ENCODE results near the gene CALN1.
"Not testable (repeated sequence)": the region's sequence is repeated elsewhere in the genome, so short reads cannot be mapped to it uniquely, and the experiment has no call there.

CALN1 gene

GRCh38 chr7:72412121-72412618 is at the start of gene CALN1:
TSS of gene CALN1 (minus strand) at chr7:72412338.
- H3K4me1 ChIP-seq (ENCODE audit: control insufficient read depth, insufficient read depth, low read length); CTCF ChIA-PET; POLR2A ChIA-PET; H3K27ac ChIP-seq (ENCODE audit: extremely low read depth, low read depth, low read length); H3K9me3 ChIP-seq (ENCODE audit: control insufficient read depth, insufficient read depth, low read depth, low read length); H3K36me3 ChIP-seq (ENCODE audit: control insufficient read depth in 2 of 2, insufficient read depth in 1 of 2, low read length in 2 of 2); H3K4me3 ChIP-seq (ENCODE audit: low read depth, low read length): not testable (repeated sequence)

- TF ChIP-seq TCF7L2 (IDR thresholded peaks at IDR 0.05; ENCODE audit: borderline replicate concordance, low read depth, low read length), result no peak
- TF ChIP-seq HIC1 (tag by site-specific recombination; IDR thresholded peaks at IDR 0.05), result no peak
- TF ChIP-seq AEBP2 (tag by site-specific recombination; IDR thresholded peaks at IDR 0.05; ENCODE audit: borderline replicate concordance), result no peak
- no peak for TF ChIP-seq ZSCAN23 (tag by site-specific recombination; IDR thresholded peaks at IDR 0.05)
- no peak for TF ChIP-seq ZNF664 (tag by site-specific recombination; IDR thresholded peaks at IDR 0.05)
- no peak for TF ChIP-seq ZNF132 (tag by site-specific recombination; IDR thresholded peaks at IDR 0.05; ENCODE audit: borderline replicate concordance)
- Histone ChIP-seq H3K36me3 (ENCODE audit: control insufficient read depth in 2 of 2, insufficient read depth in 1 of 2, low read length in 2 of 2) (no peaks in the 10 kb centered on the region), H3K4me3 (ENCODE audit: low read depth, low read length) (no peak overlapping the region), H3K4me1 (ENCODE audit: control insufficient read depth, insufficient read depth, low read length) (no peaks in the 10 kb centered on the region), H3K9me3 (ENCODE audit: control insufficient read depth, insufficient read depth, low read depth, low read length) (no peaks in the 10 kb centered on the region), H3K27ac (ENCODE audit: extremely low read depth, low read depth, low read length) (no peak overlapping the region)
- ChIA-PET CTCF (interaction anchor here (0.6 kb wide), 1 partner anchor 119 kb away, joined by 3 read pairs; no protein-coding TSS in a partner anchor), POLR2A (no interaction called here)
Observed at GRCh38 chr7:72453471-72453870, 41.3 kb upstream of the CALN1 start.

DNA sequence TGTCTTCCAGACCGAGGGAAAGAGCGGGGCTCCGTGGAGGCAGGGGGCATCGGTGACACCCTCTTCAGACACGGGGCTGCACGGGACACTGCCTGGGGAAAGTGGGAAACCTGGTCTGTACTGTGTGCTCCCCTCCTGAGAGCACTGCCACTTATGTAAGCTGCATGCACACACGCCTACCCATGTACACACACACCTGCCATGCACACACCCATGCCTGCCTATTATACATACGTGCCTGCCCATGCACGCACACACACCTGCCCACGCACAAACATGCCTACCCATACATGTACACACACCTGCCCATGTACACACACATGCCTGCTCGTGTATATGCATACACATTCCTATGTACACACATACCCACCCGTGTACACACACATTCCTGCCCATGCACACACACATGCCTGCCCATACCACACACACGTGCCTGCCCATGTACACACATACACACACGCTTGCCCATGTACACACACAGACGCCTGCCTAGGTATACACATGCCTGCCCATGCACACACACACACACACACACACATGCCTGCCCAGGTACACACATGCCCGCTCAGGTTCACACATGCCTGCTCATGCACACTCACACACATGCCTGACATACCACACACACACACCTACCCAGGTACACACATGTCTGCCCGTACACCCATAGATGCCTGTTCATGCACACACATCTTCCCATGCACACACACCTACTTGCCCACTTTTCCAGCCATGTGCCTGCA is 35.5 kb upstream of the CALN1 start:
- H3K9me3 ChIP-seq (ENCODE audit: control insufficient read depth, insufficient read depth, low read depth, low read length), result no peaks in the 10 kb centered on the region
- H3K4me3 ChIP-seq (ENCODE audit: low read depth, low read length), result no peak overlapping the region
- no peaks in the 10 kb centered on the region for H3K36me3 ChIP-seq (ENCODE audit: control insufficient read depth in 2 of 2, insufficient read depth in 1 of 2, low read length in 2 of 2)
- POLR2A ChIA-PET, result no interaction called here
- CTCF ChIA-PET, result no interaction called here
- H3K27ac ChIP-seq (ENCODE audit: extremely low read depth, low read depth, low read length), result no peak overlapping the region
- H3K4me1 ChIP-seq (ENCODE audit: control insufficient read depth, insufficient read depth, low read length), result no peaks in the 10 kb centered on the region
- TF ChIP-seq ZNF202 (tag by site-specific recombination; IDR thresholded peaks at IDR 0.05; ENCODE audit: borderline replicate concordance) (no peak), ZNF830 (tag by site-specific recombination; IDR thresholded peaks at IDR 0.05; ENCODE audit: low read depth) (no peak), HOXD13 (CRISPR knock-in tag; IDR thresholded peaks at IDR 0.05; ENCODE audit: borderline replicate concordance) (no peak), ZNF324 (tag by site-specific recombination; IDR thresholded peaks at IDR 0.05) (no peak), ZNF514 (tag by site-specific recombination; IDR thresholded peaks at IDR 0.05) (no peak), REST (tag by site-specific recombination; IDR thresholded peaks at IDR 0.05) (no peak), ZFP37 (tag by site-specific recombination; IDR thresholded peaks at IDR 0.05) (no peak), ZBTB49 (tag by site-specific recombination; IDR thresholded peaks at IDR 0.05; ENCODE audit: low read depth) (no peak), ZNF24 (tag by site-specific recombination; IDR thresholded peaks at IDR 0.05) (no peak), ZNF184 (tag by site-specific recombination; IDR thresholded peaks at IDR 0.05) (no peak), ZBTB11 (tag by site-specific recombination; conservative IDR thresholded peaks at IDR 0.05; ENCODE audit: low read depth) (no peak)
